ENCODE measurements around the gene LIN7A. TPM values are rescaled to one million over a fixed set of nuclear protein-coding genes. Genes with fewer than 3 reads are reported as not detected.

The LIN7A gene
- total and polyA plus RNA-seq, 2 donors from 2014 or later, result 9.7 to 9.9 TPM

DNA sequence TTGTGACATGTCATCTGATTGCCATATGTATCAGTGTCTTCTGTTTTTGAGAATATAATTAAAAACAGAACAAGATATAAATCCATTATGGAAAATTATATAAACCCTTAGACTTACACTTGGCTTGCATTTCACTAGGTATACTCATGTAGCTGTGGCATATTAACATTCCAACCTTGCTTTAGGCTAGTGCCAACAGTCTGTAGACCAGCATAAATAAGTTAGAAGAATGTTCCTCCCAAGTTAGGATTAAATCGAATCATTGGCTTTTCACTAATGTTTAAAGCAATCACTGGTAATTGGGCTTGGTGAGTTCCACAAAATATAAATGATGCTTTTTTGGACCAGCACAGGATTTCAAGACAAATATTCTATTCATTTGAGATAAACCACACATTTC, 103.0 kb downstream of the LIN7A start:
- intact Hi-C loops (cut with DNase I), result no loop called here
- Histone ChIP-seq H3K9ac (ENCODE audit: low read length in 3 of 3) (no peak overlapping the region), H3K4me3 (ENCODE audit: low read length in 3 of 3) (no peak overlapping the region), H3K9me3 (ENCODE audit: control insufficient read depth in 2 of 3, insufficient read depth in 1 of 3, low read length in 3 of 3) (no peaks in the 10 kb centered on the region), H3K4me1 (ENCODE audit: control insufficient read depth in 2 of 3, insufficient read depth in 2 of 3, low read depth in 1 of 3, low read length in 3 of 3) (peaks cover 0 to 12% (median 0%) of the 10 kb centered on the region in 3 donors), H3K27ac (ENCODE audit: low read depth in 2 of 2, low read length in 2 of 2) (no peak overlapping the region), H3K36me3 (ENCODE audit: control insufficient read depth in 2 of 3, insufficient read depth in 3 of 3, low read length in 3 of 3) (no peaks in the 10 kb centered on the region), H3K27me3 (ENCODE audit: control insufficient read depth, insufficient read depth, low read length) (no peaks in the 10 kb centered on the region)
- FAIRE-seq, result no peak
- no peak for DNase-seq
- TF ChIP-seq, protein P1, sequence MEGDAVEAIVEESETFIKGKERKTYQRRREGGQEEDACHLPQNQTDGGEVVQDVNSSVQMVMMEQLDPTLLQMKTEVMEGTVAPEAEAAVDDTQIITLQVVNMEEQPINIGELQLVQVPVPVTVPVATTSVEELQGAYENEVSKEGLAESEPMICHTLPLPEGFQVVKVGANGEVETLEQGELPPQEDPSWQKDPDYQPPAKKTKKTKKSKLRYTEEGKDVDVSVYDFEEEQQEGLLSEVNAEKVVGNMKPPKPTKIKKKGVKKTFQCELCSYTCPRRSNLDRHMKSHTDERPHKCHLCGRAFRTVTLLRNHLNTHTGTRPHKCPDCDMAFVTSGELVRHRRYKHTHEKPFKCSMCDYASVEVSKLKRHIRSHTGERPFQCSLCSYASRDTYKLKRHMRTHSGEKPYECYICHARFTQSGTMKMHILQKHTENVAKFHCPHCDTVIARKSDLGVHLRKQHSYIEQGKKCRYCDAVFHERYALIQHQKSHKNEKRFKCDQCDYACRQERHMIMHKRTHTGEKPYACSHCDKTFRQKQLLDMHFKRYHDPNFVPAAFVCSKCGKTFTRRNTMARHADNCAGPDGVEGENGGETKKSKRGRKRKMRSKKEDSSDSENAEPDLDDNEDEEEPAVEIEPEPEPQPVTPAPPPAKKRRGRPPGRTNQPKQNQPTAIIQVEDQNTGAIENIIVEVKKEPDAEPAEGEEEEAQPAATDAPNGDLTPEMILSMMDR (IDR thresholded peaks at IDR 0.05; ENCODE audit: borderline replicate concordance, extremely low read depth, insufficient read depth), result no peak

- DNase-seq, result no peak
- intact Hi-C loops (cut with DNase I), result no loop called here
- Histone ChIP-seq H3K9ac (ENCODE audit: low read length in 3 of 3) (no peak overlapping the region), H3K9me3 (ENCODE audit: control insufficient read depth in 2 of 3, insufficient read depth in 1 of 3, low read length in 3 of 3) (no peaks in the 10 kb centered on the region), H3K36me3 (ENCODE audit: control insufficient read depth in 2 of 3, insufficient read depth in 3 of 3, low read length in 3 of 3) (no peaks in the 10 kb centered on the region), H3K4me3 (ENCODE audit: low read length in 3 of 3) (no peak overlapping the region), H3K27ac (ENCODE audit: low read depth in 2 of 2, low read length in 2 of 2) (no peak overlapping the region), H3K27me3 (ENCODE audit: control insufficient read depth, insufficient read depth, low read length) (no peaks in the 10 kb centered on the region), H3K4me1 (ENCODE audit: control insufficient read depth in 2 of 3, insufficient read depth in 2 of 3, low read depth in 1 of 3, low read length in 3 of 3) (peaks cover 0 to 5% (median 0%) of the 10 kb centered on the region in 3 donors)
- no peak for FAIRE-seq
- TF ChIP-seq, protein P1 (IDR thresholded peaks at IDR 0.05; ENCODE audit: borderline replicate concordance, extremely low read depth, insufficient read depth), result no peak
These were observed 107.1 kb downstream of the LIN7A start for GRCh38 chr12:80830533-80831088.

DNA sequence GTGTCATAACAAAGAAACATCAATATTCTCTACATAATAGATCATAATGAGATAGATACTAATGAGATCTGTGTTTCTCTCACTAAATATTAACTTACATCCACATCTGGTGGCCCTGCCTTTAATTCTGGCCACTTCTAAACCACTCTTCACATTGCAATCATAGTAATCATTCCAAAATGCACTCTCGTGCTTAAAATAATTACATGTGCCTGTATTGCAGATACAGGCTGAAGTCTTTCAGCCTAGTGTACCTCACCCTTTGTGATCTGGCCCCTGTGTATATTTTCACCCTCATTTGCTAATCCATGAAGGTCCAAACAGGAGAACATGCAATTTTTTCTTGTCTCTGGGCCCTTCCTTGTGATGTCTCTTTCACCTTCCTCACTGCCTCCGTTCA, 108.0 kb downstream of the LIN7A start:
- Histone ChIP-seq H3K9ac (ENCODE audit: low read length in 3 of 3) (no peak overlapping the region), H3K4me3 (ENCODE audit: low read length in 3 of 3) (no peak overlapping the region), H3K27ac (ENCODE audit: low read depth in 2 of 2, low read length in 2 of 2) (no peak overlapping the region), H3K4me1 (ENCODE audit: control insufficient read depth in 2 of 3, insufficient read depth in 2 of 3, low read depth in 1 of 3, low read length in 3 of 3) (peaks cover 0 to 5% (median 0%) of the 10 kb centered on the region in 3 donors), H3K36me3 (ENCODE audit: control insufficient read depth in 2 of 3, insufficient read depth in 3 of 3, low read length in 3 of 3) (no peaks in the 10 kb centered on the region), H3K9me3 (ENCODE audit: control insufficient read depth in 2 of 3, insufficient read depth in 1 of 3, low read length in 3 of 3) (no peaks in the 10 kb centered on the region), H3K27me3 (ENCODE audit: control insufficient read depth, insufficient read depth, low read length) (no peaks in the 10 kb centered on the region)
- TF ChIP-seq, protein P1 (IDR thresholded peaks at IDR 0.05; ENCODE audit: borderline replicate concordance, extremely low read depth, insufficient read depth), result no peak
- FAIRE-seq (no peak), DNase-seq (no peak)
- intact Hi-C loops (cut with DNase I), result no loop called here

GRCh38 chr12:80825506-80825905, 112.2 kb downstream of the LIN7A start:
- DNase-seq (no peak), FAIRE-seq (no peak)
- H3K4me3 ChIP-seq (ENCODE audit: low read length in 3 of 3), result no peak overlapping the region
- H3K27ac ChIP-seq (ENCODE audit: low read depth in 2 of 2, low read length in 2 of 2), result no peak overlapping the region
- peaks cover 0 to 9% (median 0%) of the 10 kb centered on the region in 3 donors for H3K4me1 ChIP-seq (ENCODE audit: control insufficient read depth in 2 of 3, insufficient read depth in 2 of 3, low read depth in 1 of 3, low read length in 3 of 3)
- peaks cover 0 to 4% (median 0%) of the 10 kb centered on the region in 3 donors for H3K9me3 ChIP-seq (ENCODE audit: control insufficient read depth in 2 of 3, insufficient read depth in 1 of 3, low read length in 3 of 3)
- H3K9ac ChIP-seq (ENCODE audit: low read length in 3 of 3), result no peak overlapping the region
- TF ChIP-seq, protein P1 (IDR thresholded peaks at IDR 0.05; ENCODE audit: borderline replicate concordance, extremely low read depth, insufficient read depth), result no peak
- no peaks in the 10 kb centered on the region for H3K27me3 ChIP-seq (ENCODE audit: control insufficient read depth, insufficient read depth, low read length)
- intact Hi-C loops (cut with DNase I), result no loop called here
- no peaks in the 10 kb centered on the region for H3K36me3 ChIP-seq (ENCODE audit: control insufficient read depth in 2 of 3, insufficient read depth in 3 of 3, low read length in 3 of 3)
